ENCODE results near the gene MVB12B.

DNA sequence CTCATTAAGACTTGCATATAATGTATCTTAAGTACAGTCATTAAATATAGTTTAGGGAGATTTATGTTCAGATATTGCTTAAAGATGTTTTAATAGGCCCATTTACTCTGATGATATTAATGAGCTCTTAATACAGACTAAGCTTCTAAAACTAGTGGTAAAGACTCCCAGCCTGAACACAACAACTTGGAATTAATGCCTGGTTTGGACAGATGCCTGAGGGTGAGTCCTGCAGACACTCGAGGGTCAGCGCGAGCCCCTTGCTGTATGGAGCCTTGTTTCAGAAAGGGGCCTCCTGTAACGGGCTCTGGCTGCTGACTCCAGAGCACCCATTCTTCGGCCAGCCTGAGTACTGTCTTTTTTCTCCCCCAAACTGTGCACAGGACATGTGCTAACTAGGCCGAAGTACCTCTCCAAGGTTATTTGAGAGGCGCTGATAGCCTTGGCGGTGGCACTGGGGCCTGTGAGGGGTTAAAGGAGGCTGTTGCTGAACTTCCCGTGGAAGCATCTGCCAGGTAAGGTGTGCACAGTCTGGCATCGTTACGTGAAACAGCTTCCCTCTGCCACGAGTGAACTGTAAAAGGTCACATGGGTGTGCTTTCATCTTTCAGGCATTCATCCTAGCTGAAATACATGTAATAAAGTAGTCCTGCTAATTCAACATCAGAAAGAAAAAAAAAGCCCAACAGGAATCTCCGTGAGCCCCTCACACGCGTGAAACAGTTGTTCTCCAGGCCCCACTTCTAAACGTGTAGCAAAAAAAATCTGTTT is 113.4 kb downstream of the MVB12B start:
- no peak for TF ChIP-seq POLR2A (IDR thresholded peaks at IDR 0.05)
- TF ChIP-seq, protein P1, sequence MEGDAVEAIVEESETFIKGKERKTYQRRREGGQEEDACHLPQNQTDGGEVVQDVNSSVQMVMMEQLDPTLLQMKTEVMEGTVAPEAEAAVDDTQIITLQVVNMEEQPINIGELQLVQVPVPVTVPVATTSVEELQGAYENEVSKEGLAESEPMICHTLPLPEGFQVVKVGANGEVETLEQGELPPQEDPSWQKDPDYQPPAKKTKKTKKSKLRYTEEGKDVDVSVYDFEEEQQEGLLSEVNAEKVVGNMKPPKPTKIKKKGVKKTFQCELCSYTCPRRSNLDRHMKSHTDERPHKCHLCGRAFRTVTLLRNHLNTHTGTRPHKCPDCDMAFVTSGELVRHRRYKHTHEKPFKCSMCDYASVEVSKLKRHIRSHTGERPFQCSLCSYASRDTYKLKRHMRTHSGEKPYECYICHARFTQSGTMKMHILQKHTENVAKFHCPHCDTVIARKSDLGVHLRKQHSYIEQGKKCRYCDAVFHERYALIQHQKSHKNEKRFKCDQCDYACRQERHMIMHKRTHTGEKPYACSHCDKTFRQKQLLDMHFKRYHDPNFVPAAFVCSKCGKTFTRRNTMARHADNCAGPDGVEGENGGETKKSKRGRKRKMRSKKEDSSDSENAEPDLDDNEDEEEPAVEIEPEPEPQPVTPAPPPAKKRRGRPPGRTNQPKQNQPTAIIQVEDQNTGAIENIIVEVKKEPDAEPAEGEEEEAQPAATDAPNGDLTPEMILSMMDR (IDR thresholded peaks at IDR 0.05 in 4 of 5, conservative IDR thresholded peaks at IDR 0.05 in 1 of 5): no peak
